ENCODE data around the gene DBNDD1. TPM values are rescaled to one million over a fixed set of nuclear protein-coding genes. Genes with fewer than 3 reads are reported as not detected.

The DBNDD1 gene
- polyA plus RNA-seq, 1 of the 3 experiments (the other 2 are of a cell fraction), result 27.9 TPM

- DNase-seq, result peak; percentile 84
- 50% methylated on average over 15 of the region's 23 CpGs for WGBS (ENCODE audit: low lambda C conversion rate)
- Histone ChIP-seq H3K4me2 (peak overlapping the region; percentile 85), H3K36me3 (replicated peaks in 1 of 2; ENCODE audit: control insufficient read depth in 1 of 2, insufficient read depth in 2 of 2, low read length in 1 of 2) (peaks cover 0 to 3% of the 10 kb centered on the region in 2 experiments), H3K9me2 (no peaks in the 10 kb centered on the region), H3K27ac (ENCODE audit: low read depth in 2 of 2, low read length in 1 of 2) (peak overlapping the region in 1 of 2 experiments; percentile 68; a peak in 1 of 4 replicates), H3K27me3 (ENCODE audit: insufficient read depth) (no peaks in the 10 kb centered on the region), H2AFZ (ENCODE audit: low read depth) (no peak overlapping the region), H3K79me2 (ENCODE audit: insufficient read depth) (no peaks in the 10 kb centered on the region), H3K4me3 (ENCODE audit: low read depth in 2 of 2, low read length in 1 of 2) (peak overlapping the region; percentile 48 to 55; a peak in 3 of 4 replicates), H3K9me3 (no peaks in the 10 kb centered on the region), H4K20me1 (ENCODE audit: insufficient read depth) (no peaks in the 10 kb centered on the region), H3K4me1 (ENCODE audit: control insufficient read depth in 1 of 2, insufficient read depth in 2 of 2, low read depth in 1 of 2, low read length in 1 of 2) (peaks cover 12 to 17% of the 10 kb centered on the region in 2 experiments; a peak in 3 of 4 replicates), H3K9ac (no peak overlapping the region), H3F3A (replicated peaks; ENCODE audit: insufficient read depth) (peaks cover 5% of the 10 kb centered on the region)
- ChIA-PET CTCF (interaction anchor here (0.7 to 3.3 kb wide), 6 partner anchors 14 to 128 kb away, joined by 3 to 15 read pairs (median 3); partner anchors contain the start of genes DBNDD1 and MC1R), POLR2A (interaction anchor here (0.7 to 1.6 kb wide), 5 partner anchors 13 to 123 kb away, joined by 4 to 6 read pairs (median 5); partner anchors contain the start of gene TUBB3)
- TF ChIP-seq MAX (IDR thresholded peaks at IDR 0.05; ENCODE audit: low read depth), result no peak
- no peak for TF ChIP-seq PBX3 (IDR thresholded peaks at IDR 0.05)
- TF ChIP-seq FOXM1 (IDR thresholded peaks at IDR 0.05; ENCODE audit: low read depth), result no peak
- TF ChIP-seq EZH2phosphoT487 (IDR thresholded peaks at IDR 0.05; ENCODE audit: borderline replicate concordance, low read depth), result no peak
- no peak for TF ChIP-seq EP300 (IDR thresholded peaks at IDR 0.05; ENCODE audit: borderline replicate concordance in 1 of 2, low read depth in 1 of 2, low read length in 1 of 2)
- no peak for TF ChIP-seq RAD21 (IDR thresholded peaks at IDR 0.05; ENCODE audit: low read length)
- no peak for TF ChIP-seq FOSL2 (IDR thresholded peaks at IDR 0.05; ENCODE audit: borderline replicate concordance, low read depth)
- no peak for TF ChIP-seq TEAD4 (IDR thresholded peaks at IDR 0.05; ENCODE audit: borderline replicate concordance, insufficient read depth)
- TF ChIP-seq MEF2A (IDR thresholded peaks at IDR 0.05; ENCODE audit: borderline replicate concordance, low read depth), result no peak
- TF ChIP-seq TCF12 (IDR thresholded peaks at IDR 0.05), result no peak
- TF ChIP-seq POLR2AphosphoS5 (IDR thresholded peaks at IDR 0.05; ENCODE audit: low read depth, low read length), result no peak
- no peak for TF ChIP-seq YY1 (IDR thresholded peaks at IDR 0.05; ENCODE audit: low read depth)
- TF ChIP-seq GABPA (IDR thresholded peaks at IDR 0.05; ENCODE audit: low read depth), result no peak
- no peak for TF ChIP-seq CHD2 (IDR thresholded peaks at IDR 0.05; ENCODE audit: low read length, partially characterized antibody)
- no peak for TF ChIP-seq REST (IDR thresholded peaks at IDR 0.05; ENCODE audit: low read depth, low read length)
- no peak for TF ChIP-seq SIN3A (IDR thresholded peaks at IDR 0.05; ENCODE audit: borderline replicate concordance, low read depth, low read length)
- TF ChIP-seq JUND (IDR thresholded peaks at IDR 0.05), result no peak
- no peak for TF ChIP-seq MXI1 (IDR thresholded peaks at IDR 0.05; ENCODE audit: low read depth, low read length)
Measured at GRCh38 chr16:90046122-90046970, 27.1 kb upstream of the DBNDD1 start.

All from SK-N-SH (cell line).